GM12872 (cell line): ENCODE results near the gene PSPN.

ENCODE experiments used
- TF ChIP-seq, protein P1 (sequence below): IDR thresholded peaks from 3 replicates; pipeline ENCODE4 v1.5.1; 2011; ENCODE audit warnings: low read depth, mild to moderate bottlenecking, low read length, moderate library complexity; ENCODE audit not compliant: insufficient read depth

Gene PSPN

DNA sequence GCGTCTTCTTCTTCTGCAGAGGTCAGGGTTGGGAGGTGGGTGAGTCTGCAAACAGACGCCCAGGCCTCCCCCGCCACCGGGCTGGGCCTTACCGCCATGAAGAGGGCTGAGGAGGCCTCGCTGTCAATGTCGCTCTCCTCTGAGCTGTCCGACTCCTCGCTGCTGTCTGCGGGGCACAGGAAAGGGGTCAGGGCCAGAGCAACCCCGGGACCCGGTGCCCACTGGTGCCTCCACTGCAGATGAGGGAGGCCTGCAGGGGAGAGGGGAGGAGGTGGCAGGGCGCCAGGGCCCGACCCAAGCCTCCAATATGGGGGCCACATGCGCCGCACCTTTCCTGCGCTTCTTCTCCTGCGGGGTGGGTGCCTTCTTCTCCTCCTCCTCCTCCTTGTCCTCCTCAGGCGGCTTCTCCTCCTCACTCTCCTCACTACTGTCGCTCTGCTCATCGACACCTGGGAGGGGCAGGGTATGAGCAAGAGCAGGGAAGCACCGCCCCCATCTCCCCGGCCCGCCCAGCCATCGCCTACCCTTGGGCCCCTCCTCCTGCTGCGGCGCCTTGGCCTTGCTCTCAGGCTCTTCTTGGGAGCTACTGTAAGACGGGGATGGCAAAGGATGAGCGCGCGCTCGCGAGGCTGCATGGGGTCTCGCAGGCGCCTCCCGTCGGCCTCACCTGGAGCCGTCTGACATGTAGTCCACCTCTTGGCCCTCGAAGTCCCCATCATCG, 5.5 kb upstream of the PSPN start:
- TF ChIP-seq, protein P1, sequence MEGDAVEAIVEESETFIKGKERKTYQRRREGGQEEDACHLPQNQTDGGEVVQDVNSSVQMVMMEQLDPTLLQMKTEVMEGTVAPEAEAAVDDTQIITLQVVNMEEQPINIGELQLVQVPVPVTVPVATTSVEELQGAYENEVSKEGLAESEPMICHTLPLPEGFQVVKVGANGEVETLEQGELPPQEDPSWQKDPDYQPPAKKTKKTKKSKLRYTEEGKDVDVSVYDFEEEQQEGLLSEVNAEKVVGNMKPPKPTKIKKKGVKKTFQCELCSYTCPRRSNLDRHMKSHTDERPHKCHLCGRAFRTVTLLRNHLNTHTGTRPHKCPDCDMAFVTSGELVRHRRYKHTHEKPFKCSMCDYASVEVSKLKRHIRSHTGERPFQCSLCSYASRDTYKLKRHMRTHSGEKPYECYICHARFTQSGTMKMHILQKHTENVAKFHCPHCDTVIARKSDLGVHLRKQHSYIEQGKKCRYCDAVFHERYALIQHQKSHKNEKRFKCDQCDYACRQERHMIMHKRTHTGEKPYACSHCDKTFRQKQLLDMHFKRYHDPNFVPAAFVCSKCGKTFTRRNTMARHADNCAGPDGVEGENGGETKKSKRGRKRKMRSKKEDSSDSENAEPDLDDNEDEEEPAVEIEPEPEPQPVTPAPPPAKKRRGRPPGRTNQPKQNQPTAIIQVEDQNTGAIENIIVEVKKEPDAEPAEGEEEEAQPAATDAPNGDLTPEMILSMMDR = no peak

DNA sequence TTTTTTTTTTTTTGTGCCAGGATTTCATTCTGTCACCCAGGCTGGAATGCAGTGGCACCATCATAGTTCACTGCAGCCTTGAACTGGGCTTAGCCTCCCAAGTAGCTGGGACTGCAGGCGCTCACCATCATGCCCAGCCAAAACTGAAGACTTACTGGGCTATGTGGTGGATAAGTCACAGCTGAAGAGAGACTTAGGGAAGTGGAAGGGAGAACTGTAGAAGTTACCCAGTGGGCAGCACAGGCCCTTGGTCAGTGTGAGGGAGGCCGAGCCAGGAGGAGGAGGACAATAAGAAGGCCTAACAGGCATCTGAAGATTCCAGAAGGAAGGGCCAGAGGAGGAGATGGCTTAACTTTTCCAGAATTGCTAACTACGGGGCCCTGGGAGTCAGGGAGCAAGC, 4.0 kb upstream of the PSPN start:
- TF ChIP-seq, protein P1 = no peak

DNA sequence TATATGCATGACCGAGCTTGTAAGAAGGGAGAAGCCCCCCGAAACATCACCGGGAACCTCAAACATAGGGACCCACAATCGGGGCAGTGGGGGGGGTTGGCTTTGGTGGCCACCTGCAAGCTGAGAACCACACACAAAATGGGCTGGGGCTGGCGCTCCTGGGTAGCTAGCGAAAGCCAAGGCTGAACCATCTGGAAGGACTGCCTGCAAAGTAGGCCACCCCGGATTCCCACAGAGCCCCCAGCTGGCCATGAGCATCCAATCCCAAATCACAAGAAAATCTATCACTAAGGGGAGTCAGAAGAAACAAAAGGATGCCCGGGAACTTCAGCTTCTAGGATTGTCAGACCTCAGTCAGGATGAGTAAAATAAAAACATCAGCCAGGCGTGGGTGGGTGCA, 2.8 kb upstream of the PSPN start:
- TF ChIP-seq, protein P1 = no peak

DNA sequence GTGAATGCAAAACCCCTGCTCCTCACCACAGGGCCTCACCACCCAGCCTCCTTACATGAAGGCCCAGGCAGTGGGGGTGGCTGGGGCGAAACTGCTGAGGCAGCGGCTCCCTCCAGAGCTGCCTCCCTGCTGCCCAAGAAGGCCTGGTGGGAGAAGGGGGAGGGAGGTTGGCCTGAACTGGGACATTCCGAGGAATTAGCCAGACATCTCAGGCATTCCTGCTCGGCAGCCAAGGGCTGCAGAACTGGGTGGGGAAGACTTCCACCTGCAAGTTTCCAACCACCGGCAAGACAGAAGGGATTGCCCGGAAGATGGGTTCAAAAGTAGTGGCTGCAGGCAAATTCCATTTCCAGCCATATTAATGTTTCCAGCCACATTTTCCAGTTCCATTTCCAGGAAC, 2.3 kb upstream of the PSPN start:
- TF ChIP-seq, protein P1 = no peak

DNA sequence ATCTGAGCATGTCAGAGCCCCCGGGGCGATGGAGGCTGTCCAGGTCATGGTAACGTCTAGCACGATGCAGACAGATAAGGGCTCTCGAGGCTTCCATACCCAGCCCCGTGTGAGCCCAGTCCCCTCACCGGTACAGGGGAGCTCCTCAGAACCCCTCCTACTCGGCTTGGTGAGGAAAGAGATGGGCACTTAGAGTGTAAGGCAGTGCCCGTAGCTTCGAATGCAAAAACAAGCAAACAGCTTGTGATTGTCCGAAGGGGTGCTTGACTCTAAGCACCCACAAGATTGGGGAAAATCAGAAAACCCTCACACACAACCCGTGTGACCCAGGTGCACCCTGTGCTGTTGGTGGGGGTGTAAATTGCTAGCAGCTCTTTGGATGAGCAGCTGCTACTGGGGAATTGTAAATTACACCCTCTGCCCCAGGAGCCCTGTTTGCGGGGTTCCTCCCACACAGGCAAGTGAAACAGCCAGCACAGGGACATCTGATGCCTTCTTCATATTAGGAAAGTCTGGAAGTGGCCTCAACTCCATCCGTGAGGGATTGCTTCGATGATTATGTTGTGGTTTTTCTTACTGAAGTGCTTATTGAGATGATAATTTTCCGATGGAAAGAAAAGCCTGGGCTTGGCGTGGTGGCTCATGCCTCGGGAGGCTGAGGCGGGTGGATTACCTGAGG, 918 bp upstream of the PSPN start:
- TF ChIP-seq, protein P1 = no peak

DNA sequence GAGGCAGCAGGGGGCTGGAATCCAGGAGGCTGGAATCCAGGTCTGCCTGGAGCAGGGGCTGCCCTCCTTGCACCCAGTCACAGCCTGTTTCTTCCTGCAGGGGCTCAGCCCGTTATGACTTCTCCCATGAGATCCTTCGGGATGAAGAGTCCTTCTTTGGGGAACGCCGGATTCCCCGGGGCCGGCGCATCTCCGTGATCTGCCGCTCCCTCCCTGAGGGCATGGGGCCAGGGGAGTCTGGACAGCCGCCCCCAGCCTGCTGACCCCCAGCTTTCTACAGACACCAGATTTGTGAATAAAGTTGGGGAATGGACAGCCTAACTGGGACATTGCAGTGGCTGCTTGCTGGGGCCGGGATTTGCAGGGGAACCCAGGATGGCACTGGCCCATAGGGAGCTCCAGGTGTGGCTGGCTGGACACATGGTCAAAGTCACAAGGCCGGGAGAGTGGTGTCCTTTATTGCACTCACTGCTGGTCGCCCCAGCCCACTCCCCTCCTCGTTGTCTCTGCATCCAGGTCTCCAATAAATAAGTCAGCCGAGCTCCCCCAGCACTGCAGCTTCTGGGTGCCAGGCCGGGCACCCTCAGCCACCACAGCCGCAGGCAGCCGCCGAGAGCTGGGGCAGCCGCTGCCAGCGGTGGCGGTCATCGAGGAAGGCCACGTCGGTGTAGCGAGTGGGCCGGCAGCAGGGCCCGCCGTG, 872 bp downstream of the PSPN start:
- TF ChIP-seq, protein P1 = no peak

DNA sequence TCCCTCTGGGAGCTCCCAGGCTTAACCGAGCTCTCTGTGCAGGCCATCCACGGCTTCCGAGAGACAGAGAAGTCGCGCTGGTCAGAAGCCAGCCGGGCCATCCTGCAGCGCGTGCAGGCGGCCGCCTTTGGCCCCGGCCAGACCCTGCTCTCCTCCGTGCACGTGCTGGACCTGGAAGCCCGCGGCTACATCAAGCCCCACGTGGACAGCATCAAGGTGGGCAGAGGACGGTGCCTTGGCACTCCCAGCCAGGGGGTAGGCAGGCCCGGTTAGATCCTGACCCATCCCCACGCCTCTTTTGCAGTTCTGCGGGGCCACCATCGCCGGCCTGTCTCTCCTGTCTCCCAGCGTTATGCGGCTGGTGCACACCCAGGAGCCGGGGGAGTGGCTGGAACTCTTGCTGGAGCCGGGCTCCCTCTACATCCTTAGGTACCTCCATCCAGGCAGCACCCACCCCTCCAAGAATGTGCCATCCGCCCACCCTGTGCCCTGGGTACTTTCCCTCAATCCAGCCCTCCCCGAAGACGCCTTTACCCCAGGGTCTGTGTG, 1.5 kb downstream of the PSPN start:
- TF ChIP-seq, protein P1 = no peak
